DMS53 treated with DMSO at 0.1 percent for 48 hours (cell line): ENCODE results near the gene PLS3.

ENCODE experiments used
- DNase-seq: peaks from one replicate; lab custom pipeline; 2025; ENCODE audit not compliant: unreplicated experiment; lab: John Stamatoyannopoulos, UW

The PLS3 gene

GRCh38 chrX:115687595-115687994 is 126.6 kb downstream of the PLS3 start:
- no peak for DNase-seq

- no peak for DNase-seq
These were observed 129.0 kb downstream of the PLS3 start for GRCh38 chrX:115689931-115690330.

- peak; percentile 49 for DNase-seq
These were observed 129.7 kb downstream of the PLS3 start for GRCh38 chrX:115690511-115691216.

GRCh38 chrX:115693476-115693875 is 132.5 kb downstream of the PLS3 start:
- no peak for DNase-seq

- DNase-seq = no peak
These were observed 133.1 kb downstream of the PLS3 start for GRCh38 chrX:115694028-115694427.

DNA sequence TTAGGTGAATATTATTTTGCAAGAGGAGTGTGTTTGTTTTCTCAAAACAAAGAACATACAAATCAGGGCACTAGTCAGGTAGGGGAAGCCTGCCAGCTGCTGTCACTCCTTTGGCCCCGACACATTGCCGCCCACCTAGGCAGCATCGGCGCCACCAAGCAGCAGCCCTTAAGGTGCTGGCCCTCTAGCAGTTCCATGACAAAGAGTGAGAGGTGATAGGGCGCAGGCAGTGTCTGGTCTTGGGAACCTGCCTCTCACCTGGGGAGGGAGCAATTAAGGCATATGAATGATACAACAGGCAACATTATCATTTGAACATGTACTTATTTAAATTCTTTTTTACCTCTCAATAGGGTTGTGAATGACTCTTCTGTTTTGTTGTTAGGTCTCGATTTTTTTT is 135.1 kb downstream of the PLS3 start:
- no peak for DNase-seq

- DNase-seq = no peak
These were observed 136.0 kb downstream of the PLS3 start for GRCh38 chrX:115696939-115697338.

- DNase-seq = no peak
These were observed 136.8 kb downstream of the PLS3 start for GRCh38 chrX:115697806-115698205.
